Neural cell (in vitro differentiated cells): ENCODE data around the gene BCL2L11. TPM values are rescaled to one million over a fixed set of nuclear protein-coding genes. Genes with fewer than 3 reads are reported as not detected.
A peak's percentile ranks its signal among the peaks of the same experiment; 100 is the strongest.

Experiments used
- H2AFZ ChIP-seq: fragments of 200-600, 300-800 bp; sonication (generic), shearing (Covaris generic); 2 replicates; pipeline ENCODE4 v1.6.0; 2014; ENCODE audit warnings: low read depth, mild to moderate bottlenecking, antibody characterized with exemption, low read length, moderate library complexity
- H3F3A ChIP-seq: fragments of 200-600 bp; shearing (Covaris generic); 2 replicates; pipeline ENCODE4 v1.6.1; 2016; ENCODE audit warnings: mild to moderate bottlenecking, moderate library complexity, mixed read lengths, antibody characterized with exemption, low read length; ENCODE audit not compliant: insufficient read depth, poor library complexity, severe bottlenecking
- H3K27ac ChIP-seq: fragments of 200-600, 300-800 bp; sonication (generic), shearing (Covaris generic); 2 replicates; pipeline ENCODE4 v1.5.1; 2014; ENCODE audit warnings: mild to moderate bottlenecking, low read length, moderate library complexity
- H3K27me3 ChIP-seq: fragments of 300-800, 200-600 bp; sonication (generic), shearing (Covaris generic); 2 replicates; pipeline ENCODE4 v1.6.0; 2014; ENCODE audit warnings: mild to moderate bottlenecking, low read depth, low read length, moderate library complexity; ENCODE audit not compliant: insufficient read depth
- H3K36me3 ChIP-seq: fragments of 300-800, 200-600 bp; sonication (generic), shearing (Covaris generic); 2 replicates; pipeline ENCODE4 v1.5.1; 2014; ENCODE audit warnings: mild to moderate bottlenecking, antibody characterized with exemption, low read length, moderate library complexity; ENCODE audit not compliant: insufficient read depth
- H3K4me2 ChIP-seq: fragments of 300-800, 200-600 bp; sonication (generic), shearing (Covaris generic); 2 replicates; pipeline ENCODE4 v1.6.0; 2014; ENCODE audit warnings: mild to moderate bottlenecking, low read length
- H3K4me3 ChIP-seq: fragments of 300-800, 200-600 bp; sonication (generic), shearing (Covaris generic); 2 replicates; pipeline ENCODE4 v1.5.1; 2014; ENCODE audit warnings: mild to moderate bottlenecking, low read length, moderate library complexity
- H3K79me2 ChIP-seq: fragments of 200-600 bp; shearing (Covaris generic); replicated peaks from 2 replicates; pipeline ENCODE4 v1.6.0; 2014; ENCODE audit warnings: mild to moderate bottlenecking, low read length, moderate library complexity; ENCODE audit not compliant: insufficient read depth
- H3K9ac ChIP-seq: fragments of 300-800, 200-600 bp; sonication (generic), shearing (Covaris generic); 2 replicates; pipeline ENCODE4 v1.6.1; 2016; ENCODE audit warnings: mild to moderate bottlenecking, low read length, mixed read lengths
- H3K9me2 ChIP-seq: fragments of 200-600 bp; shearing (Covaris generic); 2 replicates; pipeline ENCODE4 v1.6.1; 2016; ENCODE audit warnings: mild to moderate bottlenecking, low read length, mixed read lengths; ENCODE audit not compliant: insufficient read depth
- H3K9me3 ChIP-seq: fragments of 200-600, 300-800 bp; sonication (generic), shearing (Covaris generic); 2 replicates; pipeline ENCODE4 v1.6.1; 2016; ENCODE audit warnings: mild to moderate bottlenecking, mixed run types, low read length, moderate library complexity, mixed read lengths
- H4K20me1 ChIP-seq: fragments of 200-600 bp; shearing (Covaris generic); 2 replicates; pipeline ENCODE4 v1.6.1; 2016; ENCODE audit warnings: mild to moderate bottlenecking, mixed run types; ENCODE audit not compliant: insufficient read depth
- EP300 ChIP-seq: fragments of 450-650 bp; conservative IDR thresholded peaks from 2 replicates; pipeline ENCODE4 v1.6.1; 2014; ENCODE audit warnings: antibody characterized with exemption, mild to moderate bottlenecking, moderate library complexity; ENCODE audit not compliant: poor library complexity, severe bottlenecking
- EZH2 ChIP-seq: fragments of 200-600, 300-800 bp; shearing (Covaris generic), sonication (generic); IDR thresholded peaks from 2 replicates; pipeline ENCODE4 v1.6.1; 2014; ENCODE audit warnings: antibody characterized with exemption, low read length, borderline replicate concordance, mild to moderate bottlenecking; ENCODE audit not compliant: insufficient read depth, poor library complexity, severe bottlenecking
- MXI1 ChIP-seq: fragments of 450-650 bp; conservative IDR thresholded peaks from 2 replicates; pipeline ENCODE4 v1.6.1; 2014; ENCODE audit warnings: antibody characterized with exemption, mild to moderate bottlenecking; ENCODE audit not compliant: poor library complexity, severe bottlenecking
- POLR2AphosphoS5 ChIP-seq: IDR thresholded peaks from 2 replicates; pipeline ENCODE4 v1.6.1; 2012
- RAD21 ChIP-seq: fragments of 450-650 bp; conservative IDR thresholded peaks from 2 replicates; pipeline ENCODE4 v1.6.1; 2014; ENCODE audit warnings: antibody characterized with exemption, mild to moderate bottlenecking, moderate library complexity
- SMC3 ChIP-seq: fragments of 450-650 bp; conservative IDR thresholded peaks from 2 replicates; pipeline ENCODE4 v1.6.1; 2014; ENCODE audit warnings: antibody characterized with exemption, mild to moderate bottlenecking, moderate library complexity; ENCODE audit not compliant: poor library complexity
- TAF1 ChIP-seq: IDR thresholded peaks from 2 replicates; pipeline ENCODE4 v1.6.1; 2012; ENCODE audit warnings: low read depth
- polyA minus RNA-seq: library from RNA; depleted of rRNA, polyadenylated mRNA; stranded (reverse); fragments of >200 nt; gene quantifications from 2 replicates; pipeline ENCODE4 v1.2.3, GENCODE V29; 2014
- polyA plus RNA-seq: library from polyadenylated mRNA; depleted of rRNA; stranded (reverse); fragments of >200 nt; gene quantifications from 2 replicates; pipeline ENCODE4 v1.2.3, GENCODE V29; 2014
- TF ChIP-seq, protein P1 (sequence below): fragments of 450-650 bp; IDR thresholded peaks from 2 replicates; pipeline ENCODE4 v1.5.1; 2014; ENCODE audit warnings: antibody characterized with exemption, mild to moderate bottlenecking, moderate library complexity; ENCODE audit not compliant: poor library complexity, severe bottlenecking
- TF ChIP-seq, protein P2 (sequence below): IDR thresholded peaks from 2 replicates; pipeline ENCODE4 v1.6.1; 2012; ENCODE audit warnings: borderline replicate concordance

Gene BCL2L11, protein sequence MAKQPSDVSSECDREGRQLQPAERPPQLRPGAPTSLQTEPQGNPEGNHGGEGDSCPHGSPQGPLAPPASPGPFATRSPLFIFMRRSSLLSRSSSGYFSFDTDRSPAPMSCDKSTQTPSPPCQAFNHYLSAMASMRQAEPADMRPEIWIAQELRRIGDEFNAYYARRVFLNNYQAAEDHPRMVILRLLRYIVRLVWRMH
- polyA plus RNA-seq = 2.6 and 42.1 TPM in 2 replicates
- 9.7 and 11.0 TPM in 2 replicates for polyA minus RNA-seq

DNA sequence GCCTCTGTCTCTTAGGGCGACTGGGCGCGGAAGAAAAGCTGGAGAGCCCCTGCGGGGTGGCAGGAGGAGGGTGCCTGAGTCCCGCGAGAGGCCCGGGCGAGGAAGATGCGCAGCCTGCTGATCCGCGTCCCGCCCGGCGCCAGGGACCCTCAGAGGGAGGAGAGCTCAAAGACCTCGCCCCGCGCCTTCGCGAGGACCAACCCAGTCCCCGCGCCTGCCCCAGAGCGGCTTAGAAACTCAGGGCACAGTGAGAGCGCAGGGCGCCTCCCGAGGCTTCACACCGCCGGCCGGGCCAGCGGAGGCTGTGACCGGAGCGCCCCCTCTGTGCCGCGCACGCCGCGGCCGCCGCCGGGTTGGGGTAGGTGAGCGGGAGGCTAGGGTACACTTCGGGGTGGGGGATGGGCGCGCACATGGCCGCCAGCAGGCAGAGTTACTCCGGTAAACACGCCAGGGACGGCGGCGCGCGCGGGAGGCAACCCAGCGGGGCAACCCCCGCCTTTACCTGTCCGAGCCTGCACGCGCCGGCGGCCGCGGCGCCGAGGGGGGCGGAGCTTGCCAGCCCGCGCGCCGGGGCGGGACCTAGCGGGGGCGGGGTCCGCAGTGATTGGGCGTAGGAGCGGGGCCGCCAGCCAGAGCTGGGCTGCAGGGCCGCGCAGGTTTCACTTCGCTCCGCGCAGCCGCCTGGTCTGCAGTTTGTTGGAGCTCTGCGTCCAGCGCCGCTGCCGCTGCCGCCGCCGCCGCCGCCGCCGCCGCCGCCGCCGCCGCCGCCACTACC lies at the start of gene BCL2L11:
Gene BCL2L11, plus strand, starts transcription at position 662 of the 775 bp plus-strand sequence. CDS start 2,832 bp downstream, outside the sequence.
- Histone ChIP-seq H3K36me3 (no peaks in the 10 kb centered on the region), H3K9me2 (no peaks in the 10 kb centered on the region), H3K27ac (no peak within 1 kb of the TSS), H3K9ac (peak within 1 kb of the TSS; percentile 59), H3K79me2 (peaks cover 9% of the 10 kb centered on the region), H3F3A (no peaks in the 10 kb centered on the region), H3K4me3 (peak within 1 kb of the TSS; percentile 94), H3K4me2 (peak within 1 kb of the TSS; percentile 80), H3K9me3 (no peaks in the 10 kb centered on the region), H3K27me3 (peaks cover 69% of the 10 kb centered on the region), H4K20me1 (no peaks in the 10 kb centered on the region), H2AFZ (peak within 1 kb of the TSS; percentile 21)
- TF ChIP-seq, protein P1, sequence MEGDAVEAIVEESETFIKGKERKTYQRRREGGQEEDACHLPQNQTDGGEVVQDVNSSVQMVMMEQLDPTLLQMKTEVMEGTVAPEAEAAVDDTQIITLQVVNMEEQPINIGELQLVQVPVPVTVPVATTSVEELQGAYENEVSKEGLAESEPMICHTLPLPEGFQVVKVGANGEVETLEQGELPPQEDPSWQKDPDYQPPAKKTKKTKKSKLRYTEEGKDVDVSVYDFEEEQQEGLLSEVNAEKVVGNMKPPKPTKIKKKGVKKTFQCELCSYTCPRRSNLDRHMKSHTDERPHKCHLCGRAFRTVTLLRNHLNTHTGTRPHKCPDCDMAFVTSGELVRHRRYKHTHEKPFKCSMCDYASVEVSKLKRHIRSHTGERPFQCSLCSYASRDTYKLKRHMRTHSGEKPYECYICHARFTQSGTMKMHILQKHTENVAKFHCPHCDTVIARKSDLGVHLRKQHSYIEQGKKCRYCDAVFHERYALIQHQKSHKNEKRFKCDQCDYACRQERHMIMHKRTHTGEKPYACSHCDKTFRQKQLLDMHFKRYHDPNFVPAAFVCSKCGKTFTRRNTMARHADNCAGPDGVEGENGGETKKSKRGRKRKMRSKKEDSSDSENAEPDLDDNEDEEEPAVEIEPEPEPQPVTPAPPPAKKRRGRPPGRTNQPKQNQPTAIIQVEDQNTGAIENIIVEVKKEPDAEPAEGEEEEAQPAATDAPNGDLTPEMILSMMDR = peak; percentile 56
- TF ChIP-seq EZH2 (peak; percentile 4), SMC3 (peak; percentile 12), RAD21 (peak; percentile 29), EP300 (no peak), TAF1 (no peak), MXI1 (peak; percentile 91), POLR2AphosphoS5 (peak; percentile 51)
- TF ChIP-seq, protein P2, sequence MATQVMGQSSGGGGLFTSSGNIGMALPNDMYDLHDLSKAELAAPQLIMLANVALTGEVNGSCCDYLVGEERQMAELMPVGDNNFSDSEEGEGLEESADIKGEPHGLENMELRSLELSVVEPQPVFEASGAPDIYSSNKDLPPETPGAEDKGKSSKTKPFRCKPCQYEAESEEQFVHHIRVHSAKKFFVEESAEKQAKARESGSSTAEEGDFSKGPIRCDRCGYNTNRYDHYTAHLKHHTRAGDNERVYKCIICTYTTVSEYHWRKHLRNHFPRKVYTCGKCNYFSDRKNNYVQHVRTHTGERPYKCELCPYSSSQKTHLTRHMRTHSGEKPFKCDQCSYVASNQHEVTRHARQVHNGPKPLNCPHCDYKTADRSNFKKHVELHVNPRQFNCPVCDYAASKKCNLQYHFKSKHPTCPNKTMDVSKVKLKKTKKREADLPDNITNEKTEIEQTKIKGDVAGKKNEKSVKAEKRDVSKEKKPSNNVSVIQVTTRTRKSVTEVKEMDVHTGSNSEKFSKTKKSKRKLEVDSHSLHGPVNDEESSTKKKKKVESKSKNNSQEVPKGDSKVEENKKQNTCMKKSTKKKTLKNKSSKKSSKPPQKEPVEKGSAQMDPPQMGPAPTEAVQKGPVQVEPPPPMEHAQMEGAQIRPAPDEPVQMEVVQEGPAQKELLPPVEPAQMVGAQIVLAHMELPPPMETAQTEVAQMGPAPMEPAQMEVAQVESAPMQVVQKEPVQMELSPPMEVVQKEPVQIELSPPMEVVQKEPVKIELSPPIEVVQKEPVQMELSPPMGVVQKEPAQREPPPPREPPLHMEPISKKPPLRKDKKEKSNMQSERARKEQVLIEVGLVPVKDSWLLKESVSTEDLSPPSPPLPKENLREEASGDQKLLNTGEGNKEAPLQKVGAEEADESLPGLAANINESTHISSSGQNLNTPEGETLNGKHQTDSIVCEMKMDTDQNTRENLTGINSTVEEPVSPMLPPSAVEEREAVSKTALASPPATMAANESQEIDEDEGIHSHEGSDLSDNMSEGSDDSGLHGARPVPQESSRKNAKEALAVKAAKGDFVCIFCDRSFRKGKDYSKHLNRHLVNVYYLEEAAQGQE = peak; percentile 55

DNA sequence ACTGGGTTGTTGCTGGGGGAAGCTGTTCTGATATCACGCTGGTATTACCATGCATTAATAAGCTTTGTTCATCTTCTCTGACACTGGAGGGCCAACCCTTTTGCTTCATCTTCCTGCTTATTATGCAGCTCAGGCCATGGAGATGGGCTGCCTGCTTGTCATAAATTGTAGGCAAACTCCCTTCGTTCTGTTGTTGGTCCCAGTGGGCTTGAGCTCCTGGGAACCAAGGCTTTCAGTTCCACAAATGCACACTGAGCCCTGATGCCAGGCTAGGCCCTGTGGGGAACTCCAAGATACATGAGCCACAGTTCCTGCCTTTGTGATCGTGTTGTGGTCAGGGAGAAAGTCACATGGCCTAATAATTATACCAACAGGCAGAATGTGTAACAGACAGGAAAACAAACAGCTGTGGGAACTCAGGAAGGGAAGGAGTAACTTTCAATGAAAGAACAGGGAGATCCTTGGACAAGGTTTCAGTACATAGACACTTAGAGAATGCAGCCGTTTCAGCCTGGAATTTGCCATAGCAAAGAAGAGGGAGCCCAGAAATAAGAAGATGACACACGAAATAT lies 49.0 kb upstream of the BCL2L11 start:
- TF ChIP-seq RAD21 (no peak), TAF1 (no peak), MXI1 (no peak), SMC3 (no peak)
- TF ChIP-seq, protein P1 = no peak
- Histone ChIP-seq H3K4me3 (no peak overlapping the region), H3K36me3 (no peaks in the 10 kb centered on the region), H3F3A (no peaks in the 10 kb centered on the region), H2AFZ (no peak overlapping the region), H3K9ac (no peak overlapping the region), H3K4me2 (no peak overlapping the region), H3K79me2 (no peaks in the 10 kb centered on the region), H3K27ac (no peak overlapping the region), H3K9me2 (no peaks in the 10 kb centered on the region), H4K20me1 (no peaks in the 10 kb centered on the region), H3K9me3 (no peaks in the 10 kb centered on the region), H3K27me3 (no peaks in the 10 kb centered on the region)
